Esophagus muscularis mucosa (tissue), 4 donors: ENCODE results near the gene KCTD21. TPM values are rescaled to one million over a fixed set of nuclear protein-coding genes. Genes with fewer than 3 reads are reported as not detected.

Source experiments
- DNase-seq: peaks from one replicate; pipeline ENCODE4 v3.0.0-alpha.2; 2017; ENCODE audit errors: extremely low spot score
- H3K27ac ChIP-seq, 4 donors: fragments of 200-600 bp; sonication (generic); replicated peaks in 1 of 4; 1 replicate in 3 of 4; 2 replicates in 1 of 4; pipeline ENCODE4 v1.5.1; 2016 to 2019; ENCODE audit warnings: mild to moderate bottlenecking in 1 of 4
- H3K27me3 ChIP-seq, 4 donors: fragments of 200-600 bp; sonication (generic); one replicate each; pipeline versions ENCODE4 v1.5.1 to v1.6.0; 2016 to 2019
- H3K36me3 ChIP-seq, 4 donors: fragments of 200-600 bp; sonication (generic); one replicate each; pipeline ENCODE4 v1.5.1; 2016 to 2019
- H3K4me1 ChIP-seq, 4 donors: fragments of 200-600 bp; sonication (generic); one replicate each; pipeline ENCODE4 v1.5.1; 2016 to 2019
- H3K4me3 ChIP-seq, 4 donors: fragments of 200-600 bp; sonication (generic); 1 replicate in 2 of 4; 2 replicates in 2 of 4; pipeline ENCODE4 v1.5.1; 2016 to 2019; ENCODE audit warnings: mild to moderate bottlenecking in 4 of 4, moderate library complexity in 1 of 4
- H3K9me3 ChIP-seq, 4 donors: fragments of 200-600 bp; sonication (generic); 1 replicate in 3 of 4; 2 replicates in 1 of 4; pipeline ENCODE4 v1.5.1; 2016 to 2019
- EP300 ChIP-seq: sonication (generic); formaldehyde crosslinking; IDR thresholded peaks from one replicate; pipeline ENCODE4 v1.6.1; 2017; ENCODE audit warnings: antibody characterized with exemption
- POLR2A ChIP-seq: fragments of 450-650 bp; IDR thresholded peaks from one replicate; pipeline ENCODE4 v1.6.1; 2017; ENCODE audit warnings: antibody characterized with exemption, moderate library complexity, mild to moderate bottlenecking, low read depth
- POLR2AphosphoS5 ChIP-seq, 2 donors: sonication (generic); formaldehyde crosslinking; IDR thresholded peaks; one replicate each; pipeline ENCODE4 v1.6.1; 2017; ENCODE audit warnings: antibody characterized with exemption in 2 of 2
- WGBS: methylation state at CpG from one replicate; pipeline ENCODE4 v1.1.5; 2018; 5-methylcytosine and 5-hydroxymethylcytosine counted together
- intact Hi-C: fragments of 100-400 bp; cut with DNase I; formaldehyde crosslinking; loops from one replicate; pipeline ENCODE4 v1.15.1; 2023
- total RNA-seq, 4 donors: library from RNA; depleted of rRNA; stranded (reverse); fragments of >200 nt; gene quantifications; one replicate each; pipeline versions ENCODE4 v1.1.0 to v1.2.1, GENCODE V29; 2016
- TF ChIP-seq, protein P1 (sequence below), 3 experiments: fragments of 200-600 bp in 2 of 3; fragments of 450-650 bp in 1 of 3; sonication (generic) in 2 of 3; IDR thresholded peaks; one replicate each; pipeline ENCODE4 v1.5.1; 2017 to 2019; ENCODE audit warnings: antibody characterized with exemption in 3 of 3, mild to moderate bottlenecking in 2 of 3, moderate library complexity in 1 of 3

Gene KCTD21
- total RNA-seq, 4 donors from 2014 or later: 6.6 to 21.0 (median 12.1) TPM

DNA sequence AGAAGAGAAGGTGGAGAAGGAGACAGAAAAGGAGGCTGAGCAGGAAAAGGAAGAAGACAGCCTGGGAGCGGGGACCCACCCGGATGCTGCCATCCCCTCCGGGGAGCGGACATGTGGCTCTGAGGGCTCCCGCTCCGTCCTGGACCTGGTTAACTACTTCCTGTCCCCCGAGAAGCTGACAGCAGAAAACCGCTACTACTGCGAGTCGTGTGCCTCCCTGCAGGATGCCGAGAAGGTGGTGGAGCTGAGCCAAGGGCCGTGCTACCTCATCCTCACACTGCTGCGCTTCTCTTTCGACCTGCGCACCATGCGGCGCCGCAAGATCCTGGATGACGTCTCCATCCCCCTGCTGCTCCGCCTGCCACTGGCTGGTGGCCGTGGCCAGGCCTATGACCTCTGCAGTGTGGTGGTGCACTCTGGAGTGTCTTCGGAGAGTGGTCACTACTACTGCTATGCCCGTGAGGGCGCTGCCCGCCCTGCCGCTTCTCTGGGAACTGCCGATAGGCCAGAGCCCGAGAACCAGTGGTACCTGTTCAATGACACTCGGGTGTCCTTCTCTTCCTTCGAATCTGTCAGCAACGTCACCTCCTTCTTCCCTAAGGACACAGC is 21.7 kb upstream of the KCTD21 start:
- H3K9me3 ChIP-seq: no peaks in the 10 kb centered on the region
- intact Hi-C loops: no loop called here

DNA sequence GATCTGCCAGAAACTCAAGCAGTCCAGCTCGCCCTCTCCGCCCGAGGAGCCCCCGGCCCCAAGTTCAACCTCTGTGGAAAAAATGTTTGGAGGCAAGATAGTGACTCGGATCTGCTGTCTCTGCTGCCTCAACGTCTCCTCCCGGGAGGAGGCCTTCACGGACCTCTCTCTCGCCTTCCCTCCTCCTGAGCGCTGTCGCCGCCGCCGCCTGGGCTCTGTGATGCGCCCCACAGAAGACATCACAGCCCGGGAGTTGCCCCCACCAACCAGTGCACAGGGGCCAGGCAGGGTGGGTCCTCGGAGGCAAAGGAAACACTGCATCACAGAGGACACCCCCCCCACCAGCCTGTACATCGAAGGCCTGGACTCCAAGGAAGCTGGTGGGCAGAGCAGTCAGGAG is 21.1 kb upstream of the KCTD21 start:
- no peak overlapping the region for H3K27ac ChIP-seq
- no peaks in the 10 kb centered on the region for H3K27me3 ChIP-seq

More for the DNA sequence above, 21.7 kb upstream of the KCTD21 start:
- Histone ChIP-seq H3K27me3 (no peaks in the 10 kb centered on the region), H3K4me3 (no peak overlapping the region), H3K36me3 (peaks cover 27 to 74% (median 71%) of the 10 kb centered on the region in 4 donors), H3K4me1 (no peaks in the 10 kb centered on the region), H3K27ac (no peak overlapping the region)
- WGBS: 88% methylated on average over 29 of the region's 31 CpGs
- TF ChIP-seq EP300 (no peak), POLR2A (no peak), POLR2AphosphoS5 (IDR thresholded peaks at IDR 0.05) (no peak)
- TF ChIP-seq, protein P1, sequence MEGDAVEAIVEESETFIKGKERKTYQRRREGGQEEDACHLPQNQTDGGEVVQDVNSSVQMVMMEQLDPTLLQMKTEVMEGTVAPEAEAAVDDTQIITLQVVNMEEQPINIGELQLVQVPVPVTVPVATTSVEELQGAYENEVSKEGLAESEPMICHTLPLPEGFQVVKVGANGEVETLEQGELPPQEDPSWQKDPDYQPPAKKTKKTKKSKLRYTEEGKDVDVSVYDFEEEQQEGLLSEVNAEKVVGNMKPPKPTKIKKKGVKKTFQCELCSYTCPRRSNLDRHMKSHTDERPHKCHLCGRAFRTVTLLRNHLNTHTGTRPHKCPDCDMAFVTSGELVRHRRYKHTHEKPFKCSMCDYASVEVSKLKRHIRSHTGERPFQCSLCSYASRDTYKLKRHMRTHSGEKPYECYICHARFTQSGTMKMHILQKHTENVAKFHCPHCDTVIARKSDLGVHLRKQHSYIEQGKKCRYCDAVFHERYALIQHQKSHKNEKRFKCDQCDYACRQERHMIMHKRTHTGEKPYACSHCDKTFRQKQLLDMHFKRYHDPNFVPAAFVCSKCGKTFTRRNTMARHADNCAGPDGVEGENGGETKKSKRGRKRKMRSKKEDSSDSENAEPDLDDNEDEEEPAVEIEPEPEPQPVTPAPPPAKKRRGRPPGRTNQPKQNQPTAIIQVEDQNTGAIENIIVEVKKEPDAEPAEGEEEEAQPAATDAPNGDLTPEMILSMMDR (IDR thresholded peaks at IDR 0.05): no peak
- DNase-seq: no peak

DNA sequence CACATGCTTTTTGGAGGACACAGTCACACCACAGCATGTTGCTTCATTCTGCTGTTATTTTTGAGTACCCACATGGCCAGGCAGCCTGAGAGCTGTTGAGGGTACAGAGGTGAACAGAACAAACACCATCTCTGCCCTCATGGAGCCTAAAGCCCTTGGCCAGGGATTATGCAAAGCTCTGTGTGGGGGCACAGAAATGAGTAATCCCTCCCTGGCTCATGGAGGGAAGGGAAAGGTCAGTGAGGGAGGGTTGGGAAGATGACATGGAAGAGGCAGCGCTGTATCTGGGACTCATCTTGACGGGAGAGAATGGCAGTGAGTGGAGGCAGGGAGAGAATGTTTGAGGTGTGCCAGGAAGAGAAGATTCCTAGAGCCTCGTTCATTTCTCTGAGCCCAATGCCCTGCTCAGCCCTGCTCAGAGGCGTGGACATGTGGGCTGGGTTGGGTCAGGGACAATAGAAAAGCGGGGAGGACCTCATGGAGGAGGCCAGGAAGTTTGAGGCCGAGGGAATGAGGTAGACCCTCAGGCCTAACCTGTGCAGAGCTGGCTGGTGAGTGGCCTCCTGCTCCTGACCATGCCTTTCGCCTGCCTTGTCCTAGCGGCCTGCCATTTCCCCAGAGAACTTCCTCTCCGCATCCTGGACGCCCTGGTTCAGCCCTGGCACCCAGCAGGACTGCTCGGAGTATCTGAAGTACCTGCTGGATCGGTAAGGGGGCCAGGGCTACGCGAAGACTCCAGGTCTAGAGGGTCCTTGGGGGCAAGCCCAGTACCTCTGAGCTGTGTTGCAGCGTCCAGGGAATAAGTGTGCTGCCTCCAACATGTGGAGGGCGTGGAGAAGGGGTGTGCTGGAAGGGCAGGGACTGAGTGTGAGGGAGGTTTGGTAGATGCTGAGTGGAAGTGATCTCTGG is 20.1 kb upstream of the KCTD21 start:
- no peaks in the 10 kb centered on the region for H3K4me1 ChIP-seq
- H3K36me3 ChIP-seq: peaks cover 23 to 67% (median 58%) of the 10 kb centered on the region in 4 donors
- TF ChIP-seq POLR2A (no peak), EP300 (no peak), POLR2AphosphoS5 (IDR thresholded peaks at IDR 0.05) (no peak)
- TF ChIP-seq, protein P1 (IDR thresholded peaks at IDR 0.05): no peak
- H3K27me3 ChIP-seq: no peaks in the 10 kb centered on the region
- no peak for DNase-seq
- no peak overlapping the region for H3K4me3 ChIP-seq
- intact Hi-C loops: no loop called here
- WGBS: 83% methylated on average over 16 of the region's 16 CpGs
- no peak overlapping the region for H3K27ac ChIP-seq
- H3K9me3 ChIP-seq: no peaks in the 10 kb centered on the region

More for the DNA sequence above, 21.1 kb upstream of the KCTD21 start:
- intact Hi-C loops: no loop called here
- TF ChIP-seq, protein P1 (IDR thresholded peaks at IDR 0.05): no peak
- TF ChIP-seq EP300 (no peak), POLR2AphosphoS5 (IDR thresholded peaks at IDR 0.05) (no peak), POLR2A (no peak)
- Histone ChIP-seq H3K9me3 (no peaks in the 10 kb centered on the region), H3K4me1 (no peaks in the 10 kb centered on the region), H3K4me3 (no peak overlapping the region), H3K36me3 (peaks cover 23 to 74% (median 67%) of the 10 kb centered on the region in 4 donors)
- 93% methylated on average over 12 of the region's 18 CpGs for WGBS
- DNase-seq: no peak

DNA sequence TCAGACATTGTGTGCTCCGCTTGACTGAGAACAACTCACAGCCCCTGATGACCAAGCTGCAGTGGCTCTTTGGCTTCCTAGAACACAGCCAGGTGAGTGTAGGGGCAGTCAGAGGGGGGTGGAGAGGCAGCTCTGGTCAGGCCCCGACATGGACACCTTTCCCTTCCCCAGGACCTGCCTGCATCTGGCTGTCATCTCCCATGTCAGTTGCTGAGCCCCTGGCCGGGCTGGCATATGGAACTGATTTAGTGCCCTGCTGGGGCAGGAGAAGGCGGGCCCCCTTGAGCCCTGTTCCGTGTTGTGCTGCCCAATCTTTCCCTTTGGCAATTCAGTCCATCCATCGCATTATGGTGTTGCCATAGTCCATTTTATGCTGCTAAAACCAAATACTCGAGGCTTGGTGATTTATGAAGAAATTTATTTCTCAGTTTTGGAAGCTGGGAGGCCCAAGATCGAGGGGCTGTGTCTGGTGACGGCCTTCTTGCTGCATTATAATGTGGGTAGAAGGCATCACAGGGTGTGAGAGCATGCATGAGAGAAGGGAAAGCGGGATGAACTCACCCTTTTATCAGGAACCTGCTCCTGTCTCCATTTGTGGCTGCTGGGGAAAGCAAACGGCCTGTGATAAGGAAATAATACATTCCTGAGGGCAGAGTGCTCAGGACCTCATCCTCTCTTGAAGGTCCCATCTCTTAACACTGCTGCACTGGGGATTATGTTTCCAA is 19.3 kb upstream of the KCTD21 start:
- 89% methylated on average over 11 of the region's 11 CpGs for WGBS
- no peak overlapping the region for H3K4me3 ChIP-seq
- no peak for DNase-seq
- no peaks in the 10 kb centered on the region for H3K9me3 ChIP-seq
- H3K27ac ChIP-seq: no peak overlapping the region
- no peaks in the 10 kb centered on the region for H3K27me3 ChIP-seq
- H3K4me1 ChIP-seq: no peaks in the 10 kb centered on the region
- TF ChIP-seq EP300 (no peak), POLR2AphosphoS5 (IDR thresholded peaks at IDR 0.05) (no peak), POLR2A (no peak)
- TF ChIP-seq, protein P1 (IDR thresholded peaks at IDR 0.05): no peak
- intact Hi-C loops: no loop called here
- peaks cover 23 to 73% (median 56%) of the 10 kb centered on the region in 4 donors for H3K36me3 ChIP-seq
